Measurements from ENCODE around the gene CACFD1.

CACFD1 gene

DNA sequence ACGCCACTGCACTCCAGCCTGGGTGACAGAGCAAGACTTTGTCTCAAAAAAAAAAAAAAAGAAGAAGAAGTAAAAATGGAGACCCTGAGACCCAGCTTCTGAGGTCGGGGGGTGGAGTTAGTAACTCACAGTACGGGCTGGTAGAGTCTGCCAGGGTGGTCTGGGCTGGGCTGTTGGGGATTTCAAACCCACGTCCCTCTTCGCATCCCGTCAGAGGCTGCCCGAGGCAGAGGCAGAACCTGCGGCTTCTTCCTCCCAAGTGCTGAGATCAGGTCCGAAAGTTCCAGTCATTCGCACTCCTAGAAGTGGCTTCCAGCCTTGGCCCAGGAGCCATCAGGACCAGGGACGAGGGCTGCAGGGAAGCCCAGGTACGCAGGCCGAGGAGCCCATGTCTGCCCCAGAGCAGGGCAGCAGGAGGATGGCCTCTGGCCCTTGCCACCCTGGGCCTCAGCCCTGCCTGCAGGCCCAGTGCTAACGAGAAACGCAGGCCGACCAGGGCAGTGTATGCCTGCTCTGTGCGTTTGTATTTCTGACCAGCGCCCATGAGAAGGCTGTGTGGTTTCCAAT lies 29.0 kb downstream of the CACFD1 start:
- Histone ChIP-seq H3K9ac (ENCODE audit: low read depth, low read length) (no peak overlapping the region), H2AFZ (ENCODE audit: low read depth, low read length) (no peak overlapping the region), H3K4me3 (ENCODE audit: low read depth in 1 of 2, low read length in 2 of 2) (no peak overlapping the region), H4K20me1 (ENCODE audit: insufficient read depth, low read length) (no peaks in the 10 kb centered on the region), H3K4me1 (ENCODE audit: insufficient read depth, low read length) (peaks cover 7% of the 10 kb centered on the region), H3K4me2 (ENCODE audit: insufficient read depth, low read length) (no peak overlapping the region), H3K36me3 (ENCODE audit: insufficient read depth, low read length) (no peaks in the 10 kb centered on the region), H3K79me2 (ENCODE audit: insufficient read depth, low read length) (no peaks in the 10 kb centered on the region), H3K9me3 (ENCODE audit: insufficient read depth, low read length, severe bottlenecking) (no peaks in the 10 kb centered on the region), H3K27ac (ENCODE audit: low read length) (no peak overlapping the region), H3K27me3 (ENCODE audit: insufficient read depth, low read length, poor library complexity) (no peaks in the 10 kb centered on the region)
- TF ChIP-seq CTCF (IDR thresholded peaks at IDR 0.05; ENCODE audit: borderline replicate concordance, extremely low read depth, low read length, poor library complexity, severe bottlenecking) = no peak
- no peak for TF ChIP-seq EZH2 (IDR thresholded peaks at IDR 0.05; ENCODE audit: borderline replicate concordance, low read depth, low read length, severe bottlenecking)
- no peak for DNase-seq
- ATAC-seq (ENCODE audit: insufficient read depth, low read depth) = no peak

DNA sequence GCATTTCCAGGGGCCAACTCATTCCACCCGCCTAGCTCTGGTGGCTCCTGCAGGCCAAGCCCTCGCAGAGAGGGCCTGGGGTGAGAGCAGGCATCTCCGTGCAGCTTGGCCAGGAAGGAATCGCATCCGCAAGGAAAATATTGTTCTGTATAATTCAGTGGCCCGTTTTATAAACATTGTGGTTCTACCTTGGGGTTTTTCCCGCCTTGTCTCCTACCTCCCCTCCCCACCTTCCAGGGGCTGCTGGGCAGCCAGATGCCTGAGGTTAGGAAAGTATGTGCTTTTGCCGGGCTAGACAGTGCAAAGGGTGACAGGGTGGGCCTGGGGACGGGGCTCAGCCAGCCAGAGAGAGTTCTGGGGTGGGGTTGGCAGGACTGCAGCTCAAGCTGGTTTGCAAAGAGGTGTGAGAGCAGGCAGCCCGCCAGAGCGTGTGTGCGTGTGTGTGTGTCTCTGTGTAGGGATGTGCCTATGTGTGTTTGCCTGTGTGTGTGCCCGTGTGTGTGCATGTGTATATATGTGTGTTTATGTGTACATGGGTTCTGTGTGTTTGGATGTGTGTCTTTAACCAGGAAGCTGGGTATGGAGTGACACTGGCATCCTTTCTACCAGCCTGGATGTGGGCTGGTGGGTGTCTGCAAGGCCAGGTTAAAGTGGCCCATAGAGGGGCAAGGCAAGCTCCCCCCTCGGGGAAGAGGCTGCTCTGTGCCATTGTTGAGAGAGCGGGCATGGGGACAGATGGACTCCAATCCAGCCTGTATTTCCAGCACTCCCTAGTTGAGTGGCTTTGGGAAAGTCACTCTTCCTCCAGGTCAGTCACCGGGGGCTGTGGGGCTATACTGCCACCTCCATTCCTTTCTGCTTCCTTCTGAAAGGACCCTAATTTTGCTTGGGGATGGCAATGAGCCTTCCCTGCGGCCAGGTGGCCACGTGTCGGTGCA lies 29.7 kb downstream of the CACFD1 start:
- Histone ChIP-seq H3K27ac (ENCODE audit: low read length) (no peak overlapping the region), H3K9ac (ENCODE audit: low read depth, low read length) (no peak overlapping the region), H4K20me1 (ENCODE audit: insufficient read depth, low read length) (no peaks in the 10 kb centered on the region), H3K27me3 (ENCODE audit: insufficient read depth, low read length, poor library complexity) (no peaks in the 10 kb centered on the region), H2AFZ (ENCODE audit: low read depth, low read length) (no peak overlapping the region), H3K79me2 (ENCODE audit: insufficient read depth, low read length) (no peaks in the 10 kb centered on the region), H3K36me3 (ENCODE audit: insufficient read depth, low read length) (no peaks in the 10 kb centered on the region), H3K9me3 (ENCODE audit: insufficient read depth, low read length, severe bottlenecking) (no peaks in the 10 kb centered on the region), H3K4me3 (ENCODE audit: low read depth in 1 of 2, low read length in 2 of 2) (no peak overlapping the region), H3K4me2 (ENCODE audit: insufficient read depth, low read length) (no peak overlapping the region), H3K4me1 (ENCODE audit: insufficient read depth, low read length) (peaks cover 7% of the 10 kb centered on the region)
- DNase-seq = no peak
- ATAC-seq (ENCODE audit: insufficient read depth, low read depth) = no peak
- no peak for TF ChIP-seq CTCF (IDR thresholded peaks at IDR 0.05; ENCODE audit: borderline replicate concordance, extremely low read depth, low read length, poor library complexity, severe bottlenecking)

DNA sequence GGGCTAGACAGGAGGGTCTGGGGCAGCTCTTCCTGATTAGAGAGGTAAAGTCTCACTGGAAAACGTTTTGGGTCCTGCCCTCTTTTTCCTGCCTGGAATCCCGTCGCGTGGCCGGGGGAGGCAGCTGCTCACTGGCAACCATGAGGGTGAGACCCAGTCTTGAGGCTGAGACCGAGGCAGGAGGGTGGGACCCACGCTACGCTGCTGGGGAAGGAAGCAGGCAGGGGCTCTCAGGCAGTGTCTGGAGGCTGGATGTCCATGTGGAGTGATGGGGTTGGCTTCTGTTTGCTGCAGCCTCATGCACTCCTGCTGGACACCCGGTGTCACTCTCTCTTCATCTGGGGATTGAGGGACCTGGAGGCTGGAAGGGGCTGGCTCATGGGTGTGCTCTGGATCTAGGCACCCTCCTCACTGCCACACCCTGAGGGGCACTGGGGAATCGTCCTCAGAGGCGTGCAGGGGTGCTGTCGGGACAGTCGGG lies 30.5 kb downstream of the CACFD1 start:
- Histone ChIP-seq H3K4me2 (ENCODE audit: insufficient read depth, low read length) (no peak overlapping the region), H3K4me1 (ENCODE audit: insufficient read depth, low read length) (peaks cover 7% of the 10 kb centered on the region), H3K9me3 (ENCODE audit: insufficient read depth, low read length, severe bottlenecking) (no peaks in the 10 kb centered on the region), H3K4me3 (ENCODE audit: low read depth in 1 of 2, low read length in 2 of 2) (no peak overlapping the region), H3K9ac (ENCODE audit: low read depth, low read length) (no peak overlapping the region), H3K79me2 (ENCODE audit: insufficient read depth, low read length) (no peaks in the 10 kb centered on the region), H2AFZ (ENCODE audit: low read depth, low read length) (no peak overlapping the region), H3K27me3 (ENCODE audit: insufficient read depth, low read length, poor library complexity) (no peaks in the 10 kb centered on the region), H3K36me3 (ENCODE audit: insufficient read depth, low read length) (no peaks in the 10 kb centered on the region), H4K20me1 (ENCODE audit: insufficient read depth, low read length) (no peaks in the 10 kb centered on the region), H3K27ac (ENCODE audit: low read length) (no peak overlapping the region)
- no peak for TF ChIP-seq CTCF (IDR thresholded peaks at IDR 0.05; ENCODE audit: borderline replicate concordance, extremely low read depth, low read length, poor library complexity, severe bottlenecking)
- no peak for TF ChIP-seq EZH2 (IDR thresholded peaks at IDR 0.05; ENCODE audit: borderline replicate concordance, low read depth, low read length, severe bottlenecking)
- ATAC-seq (ENCODE audit: insufficient read depth, low read depth) (no peak), DNase-seq (no peak)
